ENCODE results near the gene ZSCAN5A. TPM values are rescaled to one million over a fixed set of nuclear protein-coding genes. Genes with fewer than 3 reads are reported as not detected.

ZSCAN5A gene
- total RNA-seq, 6 experiments from 2014 or later, result 2.3 to 7.9 (median 3.7) TPM

GRCh38 chr19:56324436-56324835 is 9.8 kb upstream of the ZSCAN5A start:
- TF ChIP-seq CTCF (IDR thresholded peaks at IDR 0.05) (no peak), POLR2A (IDR thresholded peaks at IDR 0.05) (no peak)
- no peaks in the 10 kb centered on the region for H3K9me3 ChIP-seq
- ATAC-seq (peak in 1 of 4 donors; percentile 13), DNase-seq (no peak)
- WGBS (ENCODE audit: insufficient coverage, low coverage, low lambda C conversion rate, missing lambda C conversion rate), result 14% methylated on average over 1 of the region's 1 CpG
- no peaks in the 10 kb centered on the region for H3K27me3 ChIP-seq
- H3K4me3 ChIP-seq, result no peak overlapping the region
- no peaks in the 10 kb centered on the region for H3K36me3 ChIP-seq
- no peak overlapping the region for H3K27ac ChIP-seq
- intact Hi-C loops (cut with DNase I), result loop anchor here in 1 of 2 donors (10.0 kb wide), 1 partner anchor 240 kb away; no protein-coding TSS in a partner anchor
- no peaks in the 10 kb centered on the region for H3K4me1 ChIP-seq

- WGBS (ENCODE audit: insufficient coverage, low coverage, low lambda C conversion rate, missing lambda C conversion rate), result 46% methylated on average over 5 of the region's 7 CpGs
- H3K36me3 ChIP-seq, result no peaks in the 10 kb centered on the region
- H3K27ac ChIP-seq, result no peak overlapping the region
- DNase-seq (no peak), ATAC-seq (peak in 2 of 4 donors; percentile 54 to 59)
- no peaks in the 10 kb centered on the region for H3K9me3 ChIP-seq
- no peaks in the 10 kb centered on the region for H3K27me3 ChIP-seq
- TF ChIP-seq POLR2A (IDR thresholded peaks at IDR 0.05) (no peak), CTCF (IDR thresholded peaks at IDR 0.05) (no peak)
- peaks cover 0 to under 1% (median 0%) of the 10 kb centered on the region in 4 donors for H3K4me1 ChIP-seq
- no peak overlapping the region for H3K4me3 ChIP-seq
- intact Hi-C loops (cut with DNase I), result loop anchor here in 1 of 2 donors (10.0 kb wide), 1 partner anchor 237 kb away; no protein-coding TSS in a partner anchor
These were observed 7.4 kb upstream of the ZSCAN5A start for GRCh38 chr19:56321989-56322440.

GRCh38 chr19:56321254-56321988 is 6.8 kb upstream of the ZSCAN5A start:
- 52% methylated on average over 7 of the region's 8 CpGs for WGBS (ENCODE audit: insufficient coverage, low coverage, low lambda C conversion rate, missing lambda C conversion rate)
- H3K27me3 ChIP-seq, result no peaks in the 10 kb centered on the region
- H3K36me3 ChIP-seq, result no peaks in the 10 kb centered on the region
- intact Hi-C loops (cut with DNase I), result loop anchor here in 1 of 2 donors (10.0 kb wide), 1 partner anchor 237 kb away; no protein-coding TSS in a partner anchor
- H3K4me3 ChIP-seq, result no peak overlapping the region
- no peak for ATAC-seq
- TF ChIP-seq POLR2A (IDR thresholded peaks at IDR 0.05), result no peak
- TF ChIP-seq CTCF (IDR thresholded peaks at IDR 0.05), result no peak
- H3K27ac ChIP-seq, result no peak overlapping the region
- no peaks in the 10 kb centered on the region for H3K9me3 ChIP-seq
- peaks cover 0 to 7% (median 0%) of the 10 kb centered on the region in 4 donors for H3K4me1 ChIP-seq
- no peak for DNase-seq

GRCh38 chr19:56319991-56320390 is 5.4 kb upstream of the ZSCAN5A start:
- TF ChIP-seq POLR2A (IDR thresholded peaks at IDR 0.05) (no peak), CTCF (IDR thresholded peaks at IDR 0.05) (no peak)
- Histone ChIP-seq H3K9me3 (no peaks in the 10 kb centered on the region), H3K4me1 (peaks cover 0 to 7% (median 2%) of the 10 kb centered on the region in 4 donors), H3K27me3 (no peaks in the 10 kb centered on the region), H3K36me3 (no peaks in the 10 kb centered on the region), H3K27ac (no peak overlapping the region), H3K4me3 (no peak overlapping the region)
- intact Hi-C loops (cut with DNase I), result loop anchor here in 1 of 2 donors (10.0 kb wide), 1 partner anchor 235 kb away; no protein-coding TSS in a partner anchor
- WGBS (ENCODE audit: insufficient coverage, low coverage, low lambda C conversion rate, missing lambda C conversion rate), result 51% methylated on average over 3 of the region's 3 CpGs
- ATAC-seq, result no peak
- no peak for DNase-seq

All from right lobe of liver (tissue), 6 donors.